Measurements from ENCODE around the gene HIRIP3.
"Not testable (repeated sequence)": the region's sequence is repeated elsewhere in the genome, so short reads cannot be mapped to it uniquely, and the experiment has no call there.

Gene HIRIP3

GRCh38 chr16:29995324-29995910 lies at the start of gene HIRIP3:
TSS of gene HIRIP3 (minus strand) at chr16:29995617. CDS start at chr16:29995605, 12 bp downstream.
- H3K4me1 ChIP-seq = peaks cover 13% of the 10 kb centered on the region
- peaks cover 45% of the 10 kb centered on the region for H3K36me3 ChIP-seq (replicated peaks)
- no peaks in the 10 kb centered on the region for H3K27me3 ChIP-seq (ENCODE audit: low read depth)
- H3K4me3 ChIP-seq = peak within 1 kb of the TSS; percentile 92
- H3K9me3 ChIP-seq = no peaks in the 10 kb centered on the region
- in situ Hi-C loops (cut with MboI; ENCODE audit: low sequenced_read_pairs) = no loop called here
- DNase-seq (ENCODE audit: low spot score in 2 of 2) = peak; percentile 82 to 90

- no peaks in the 10 kb centered on the region for H3K9me3 ChIP-seq
- no peak for DNase-seq (ENCODE audit: low spot score in 2 of 2)
- H3K4me1 ChIP-seq = no peaks in the 10 kb centered on the region
- H3K36me3 ChIP-seq (replicated peaks) = no peaks in the 10 kb centered on the region
- no peaks in the 10 kb centered on the region; the same call in 1 of the 2 replicates for H3K27me3 ChIP-seq (ENCODE audit: low read depth)
- in situ Hi-C loops (cut with MboI; ENCODE audit: low sequenced_read_pairs) = loop anchor here (25.0 kb wide), 1 partner anchor 930 kb away; no protein-coding TSS in a partner anchor
- H3K4me3 ChIP-seq = no peak overlapping the region
These were observed 46.4 kb upstream of the HIRIP3 start for GRCh38 chr16:30041841-30042240.

- not testable (repeated sequence) for H3K9me3 ChIP-seq; H3K4me3 ChIP-seq; DNase-seq (ENCODE audit: low spot score in 2 of 2); H3K36me3 ChIP-seq (replicated peaks); H3K4me1 ChIP-seq; H3K27me3 ChIP-seq (ENCODE audit: low read depth)
- in situ Hi-C loops (cut with MboI; ENCODE audit: low sequenced_read_pairs) = loop anchor here (25.0 kb wide), 1 partner anchor 928 kb away; no protein-coding TSS in a partner anchor
These were observed 45.3 kb upstream of the HIRIP3 start for GRCh38 chr16:30040690-30041089.

- no peaks in the 10 kb centered on the region for H3K9me3 ChIP-seq
- no peak overlapping the region for H3K4me3 ChIP-seq
- H3K4me1 ChIP-seq = no peaks in the 10 kb centered on the region
- in situ Hi-C loops (cut with MboI; ENCODE audit: low sequenced_read_pairs) = loop anchor here (25.0 kb wide), 1 partner anchor 928 kb away; no protein-coding TSS in a partner anchor
- DNase-seq (ENCODE audit: low spot score in 2 of 2) = no peak
- no peaks in the 10 kb centered on the region for H3K36me3 ChIP-seq (replicated peaks)
- no peaks in the 10 kb centered on the region; the same call in none of the 2 replicates for H3K27me3 ChIP-seq (ENCODE audit: low read depth)
These were observed 44.8 kb upstream of the HIRIP3 start for GRCh38 chr16:30040221-30040620.

GRCh38 chr16:30033270-30033669 lies 37.9 kb upstream of the HIRIP3 start:
- H3K4me3 ChIP-seq = no peak overlapping the region
- no peaks in the 10 kb centered on the region for H3K4me1 ChIP-seq
- in situ Hi-C loops (cut with MboI; ENCODE audit: low sequenced_read_pairs) = loop anchor here (25.0 kb wide), 1 partner anchor 921 kb away; no protein-coding TSS in a partner anchor
- H3K36me3 ChIP-seq (replicated peaks) = no peaks in the 10 kb centered on the region
- DNase-seq (ENCODE audit: low spot score in 2 of 2) = no peak
- H3K9me3 ChIP-seq = no peaks in the 10 kb centered on the region
- peaks cover 31% of the 10 kb centered on the region for H3K27me3 ChIP-seq (ENCODE audit: low read depth)

- Histone ChIP-seq H3K27me3 (ENCODE audit: low read depth) (peaks cover 35% of the 10 kb centered on the region), H3K4me3 (no peak overlapping the region), H3K36me3 (replicated peaks) (no peaks in the 10 kb centered on the region), H3K9me3 (no peaks in the 10 kb centered on the region), H3K4me1 (no peaks in the 10 kb centered on the region)
- peak; percentile 70 to 80 for DNase-seq (ENCODE audit: low spot score in 2 of 2)
- in situ Hi-C loops (cut with MboI; ENCODE audit: low sequenced_read_pairs) = loop anchor here (25.0 kb wide), 1 partner anchor 920 kb away; no protein-coding TSS in a partner anchor
These were observed 36.8 kb upstream of the HIRIP3 start for GRCh38 chr16:30032083-30032819.

GRCh38 chr16:30031477-30031918 lies 36.1 kb upstream of the HIRIP3 start:
- no peaks in the 10 kb centered on the region for H3K36me3 ChIP-seq (replicated peaks)
- peaks cover 41% of the 10 kb centered on the region for H3K27me3 ChIP-seq (ENCODE audit: low read depth)
- H3K4me3 ChIP-seq = no peak overlapping the region
- no peaks in the 10 kb centered on the region for H3K9me3 ChIP-seq
- H3K4me1 ChIP-seq = no peaks in the 10 kb centered on the region
- in situ Hi-C loops (cut with MboI; ENCODE audit: low sequenced_read_pairs) = loop anchor here (25.0 kb wide), 1 partner anchor 919 kb away; no protein-coding TSS in a partner anchor
- no peak for DNase-seq (ENCODE audit: low spot score in 2 of 2)

GRCh38 chr16:30030841-30031413 lies 35.5 kb upstream of the HIRIP3 start, which contains the start of gene TLCD3B:
TSS of gene TLCD3B (minus strand) at chr16:30031271. CDS start at chr16:30030527, 744 bp downstream.
- H3K4me3 ChIP-seq = no peak within 1 kb of the TSS
- in situ Hi-C loops (cut with MboI; ENCODE audit: low sequenced_read_pairs) = loop anchor here (25.0 kb wide), 1 partner anchor 919 kb away; no protein-coding TSS in a partner anchor

GRCh38 chr16:30030011-30030685 lies 34.7 kb upstream of the HIRIP3 start:
- Histone ChIP-seq H3K27me3 (ENCODE audit: low read depth) (peaks cover 54% of the 10 kb centered on the region), H3K36me3 (replicated peaks) (no peaks in the 10 kb centered on the region), H3K4me3 (no peak overlapping the region), H3K4me1 (no peaks in the 10 kb centered on the region), H3K9me3 (no peaks in the 10 kb centered on the region)
- in situ Hi-C loops (cut with MboI; ENCODE audit: low sequenced_read_pairs) = loop anchor here (25.0 kb wide), 1 partner anchor 918 kb away; no protein-coding TSS in a partner anchor
- no peak for DNase-seq (ENCODE audit: low spot score in 2 of 2)

More at GRCh38 chr16:30030841-30031413, 35.5 kb upstream of the HIRIP3 start, which contains the start of gene TLCD3B:
- Histone ChIP-seq H3K36me3 (replicated peaks) (no peaks in the 10 kb centered on the region), H3K4me1 (no peaks in the 10 kb centered on the region), H3K27me3 (ENCODE audit: low read depth) (peaks cover 47% of the 10 kb centered on the region), H3K9me3 (no peaks in the 10 kb centered on the region)
- DNase-seq (ENCODE audit: low spot score in 2 of 2) = no peak

- H3K4me3 ChIP-seq = no peak overlapping the region
- peak in 1 of 2 experiments; percentile 69 for DNase-seq (ENCODE audit: low spot score in 2 of 2)
- H3K9me3 ChIP-seq = no peaks in the 10 kb centered on the region
- no peaks in the 10 kb centered on the region for H3K36me3 ChIP-seq (replicated peaks)
- in situ Hi-C loops (cut with MboI; ENCODE audit: low sequenced_read_pairs) = loop anchor here (10.0 to 25.0 kb wide), 2 partner anchors 334 to 916 kb away; no protein-coding TSS in a partner anchor
- H3K27me3 ChIP-seq (ENCODE audit: low read depth) = peaks cover 52% of the 10 kb centered on the region
- no peaks in the 10 kb centered on the region for H3K4me1 ChIP-seq
These were observed 33.1 kb upstream of the HIRIP3 start for GRCh38 chr16:30028438-30029076.

GRCh38 chr16:30027588-30028437 lies 32.4 kb upstream of the HIRIP3 start:
- in situ Hi-C loops (cut with MboI; ENCODE audit: low sequenced_read_pairs) = loop anchor here (10.0 to 25.0 kb wide), 2 partner anchors 333 to 916 kb away; no protein-coding TSS in a partner anchor
- peaks cover 52% of the 10 kb centered on the region for H3K27me3 ChIP-seq (ENCODE audit: low read depth)

GRCh38 chr16:30026449-30026848 lies 31.0 kb upstream of the HIRIP3 start:
- in situ Hi-C loops (cut with MboI; ENCODE audit: low sequenced_read_pairs) = loop anchor here (10.0 to 25.0 kb wide), 2 partner anchors 332 to 914 kb away; no protein-coding TSS in a partner anchor
- no peaks in the 10 kb centered on the region for H3K36me3 ChIP-seq (replicated peaks)
- H3K27me3 ChIP-seq (ENCODE audit: low read depth) = peaks cover 50% of the 10 kb centered on the region
- no peaks in the 10 kb centered on the region for H3K4me1 ChIP-seq
- no peaks in the 10 kb centered on the region for H3K9me3 ChIP-seq
- DNase-seq (ENCODE audit: low spot score in 2 of 2) = no peak
- no peak overlapping the region for H3K4me3 ChIP-seq

More at GRCh38 chr16:30027588-30028437, 32.4 kb upstream of the HIRIP3 start:
- no peak for DNase-seq (ENCODE audit: low spot score in 2 of 2)
- H3K4me1 ChIP-seq = no peaks in the 10 kb centered on the region
- H3K36me3 ChIP-seq (replicated peaks) = no peaks in the 10 kb centered on the region
- H3K9me3 ChIP-seq = no peaks in the 10 kb centered on the region
- no peak overlapping the region for H3K4me3 ChIP-seq

All from HAP-1 (cell line).